Measurements from ENCODE around the gene SOCS7.

The SOCS7 gene

DNA sequence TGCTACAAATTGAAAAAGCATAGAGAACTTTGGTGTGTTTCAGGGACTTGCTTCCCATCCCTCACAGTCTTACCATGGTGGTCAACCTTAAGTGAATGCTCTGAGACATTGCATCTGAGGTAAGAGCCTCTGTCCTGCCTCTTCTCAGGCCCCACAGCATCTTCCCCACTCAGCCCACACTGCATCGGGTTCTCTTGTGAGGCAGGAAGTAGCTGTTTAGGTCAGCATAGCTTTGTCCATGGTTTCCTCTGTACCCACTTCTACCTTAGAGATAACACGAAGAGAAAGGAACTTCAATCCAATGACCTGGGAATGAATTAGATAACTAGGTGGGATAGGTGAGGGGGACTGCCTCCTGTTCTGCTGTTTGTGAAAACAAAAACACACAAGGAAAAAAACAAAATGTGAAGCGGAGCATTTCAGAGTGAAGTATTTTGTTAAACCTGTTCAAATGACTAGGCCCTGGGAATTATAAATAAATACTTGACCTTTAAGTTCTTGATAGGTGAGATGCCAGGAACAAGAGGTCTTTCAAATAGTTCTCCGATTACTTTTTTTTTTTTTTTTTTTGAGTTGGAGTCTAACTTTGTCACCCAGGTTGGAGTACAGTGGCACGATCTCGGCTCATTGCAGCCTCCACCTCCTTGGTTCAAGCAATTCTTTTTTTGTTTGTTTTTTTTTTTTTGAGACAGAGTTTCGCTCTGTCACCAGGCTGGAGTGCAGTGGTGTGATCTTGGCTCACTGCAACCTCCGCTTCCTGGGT lies 17.7 kb downstream of the SOCS7 start:
- no peak for DNase-seq

DNA sequence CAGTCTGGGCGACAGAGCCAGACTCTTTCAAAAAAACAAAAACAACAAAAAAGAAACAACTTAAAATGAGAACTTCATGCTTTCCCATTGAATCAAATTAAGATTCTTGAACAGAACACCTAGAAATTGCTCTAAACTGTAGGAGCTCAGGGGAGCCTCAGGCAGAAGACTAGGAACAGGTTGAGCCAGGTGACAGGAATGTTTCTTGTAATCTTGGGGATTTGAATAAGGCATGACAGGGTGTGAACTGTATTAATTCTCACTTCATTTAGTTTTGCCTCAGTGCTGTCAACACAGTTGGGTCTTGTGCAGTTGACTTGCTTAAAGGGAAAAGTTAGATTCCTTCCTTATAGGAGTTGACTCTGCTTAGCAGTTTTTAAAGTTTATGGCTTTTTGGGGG lies 27.8 kb downstream of the SOCS7 start:
- DNase-seq, result no peak

DNA sequence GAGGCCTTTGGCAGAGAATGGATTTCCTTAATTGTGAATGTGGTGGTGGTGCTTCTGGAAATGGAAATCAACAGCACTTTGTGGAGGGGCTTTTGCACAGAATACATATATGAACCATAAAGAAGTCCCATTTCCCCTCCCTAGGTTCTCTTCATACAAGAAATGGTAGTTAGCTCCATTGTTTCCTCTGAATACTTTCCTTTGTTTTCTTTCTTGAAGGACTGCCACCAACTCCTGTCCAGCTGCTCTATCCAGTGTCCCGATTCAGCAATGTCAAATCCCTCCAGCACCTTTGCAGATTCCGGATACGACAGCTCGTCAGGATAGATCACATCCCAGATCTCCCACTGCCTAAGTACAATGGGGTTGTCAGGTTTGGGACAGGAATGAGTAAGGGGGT lies 43.4 kb downstream of the SOCS7 start:
- DNase-seq, result no peak

DNA sequence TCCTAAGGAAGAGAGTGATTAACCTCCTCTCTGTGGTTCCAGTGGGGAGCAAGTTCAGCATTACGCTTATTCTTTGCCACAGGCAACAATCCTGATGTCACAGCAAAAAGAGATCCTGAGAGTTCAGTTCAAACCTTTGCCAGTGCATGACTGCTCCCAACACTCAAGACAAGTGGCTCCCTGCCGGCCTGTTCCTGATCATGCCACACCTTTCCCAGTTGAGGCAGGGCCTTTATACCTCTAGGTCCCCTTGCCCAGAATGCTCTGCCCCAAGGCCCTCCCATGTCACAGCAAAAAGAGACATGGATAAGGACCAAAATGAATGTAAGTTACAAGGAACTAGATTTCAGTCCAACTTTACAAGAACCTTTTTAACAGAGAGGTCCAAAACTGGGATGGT lies 45.6 kb downstream of the SOCS7 start:
- DNase-seq, result no peak

DNA sequence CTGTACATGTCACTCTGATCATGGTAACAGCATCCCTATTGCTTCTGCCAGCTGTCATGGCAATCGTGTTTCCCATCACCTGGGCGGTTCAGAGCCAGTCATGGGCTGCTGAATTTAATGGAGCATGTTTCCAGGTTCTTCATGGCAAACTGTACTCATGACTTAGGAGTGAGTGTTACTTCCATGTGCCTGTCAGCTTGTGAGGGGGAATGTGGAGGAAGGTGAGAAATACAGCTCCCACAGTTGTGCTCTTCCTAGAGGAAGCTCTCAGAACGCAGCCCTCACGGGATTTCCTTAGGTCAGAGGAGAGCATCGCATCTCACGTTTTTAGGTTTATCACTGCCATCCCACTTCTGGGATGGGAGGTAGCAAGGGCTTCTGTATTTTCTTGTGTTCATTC lies 48.6 kb downstream of the SOCS7 start:
- no peak for DNase-seq

DNA sequence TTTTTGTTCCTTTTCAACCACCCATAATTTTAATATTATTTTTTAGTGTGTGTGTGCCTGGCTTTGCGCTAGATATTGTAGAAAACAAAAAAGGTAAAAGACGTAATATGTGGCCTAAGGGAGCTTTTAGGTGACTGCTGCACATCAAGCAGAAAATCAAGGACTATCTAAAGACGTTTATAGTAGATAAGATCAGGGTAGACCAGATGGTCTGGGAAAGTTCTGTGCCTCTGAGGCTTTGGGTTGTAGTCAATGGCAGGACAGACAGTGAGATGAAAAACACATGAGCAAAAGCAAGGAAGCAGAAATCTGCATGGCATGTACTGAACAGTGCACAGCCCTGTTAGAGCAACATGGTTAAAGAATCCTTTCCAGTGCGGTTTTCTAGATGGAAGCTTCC lies 49.8 kb downstream of the SOCS7 start:
- no peak for DNase-seq

DNA sequence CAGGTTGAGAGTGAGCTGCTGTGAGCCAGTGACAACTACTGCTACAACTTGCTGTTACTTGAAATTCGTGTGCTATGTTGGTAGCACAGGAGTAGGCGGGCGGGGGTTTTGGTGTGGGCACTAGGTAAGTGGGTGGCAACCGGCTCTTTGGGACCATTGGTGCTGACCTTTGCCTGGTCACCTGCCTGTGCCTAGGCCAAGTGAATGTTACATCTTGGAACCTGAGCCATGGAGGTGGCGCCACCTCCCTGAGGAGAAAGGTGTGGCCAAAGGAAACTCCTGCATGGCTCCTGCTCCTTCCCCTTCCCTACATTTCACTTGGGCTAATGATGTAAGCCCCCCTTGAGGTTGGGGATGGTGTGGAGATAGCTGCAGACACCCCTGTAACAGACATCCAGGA lies 51.3 kb downstream of the SOCS7 start:
- no peak for DNase-seq

DNA sequence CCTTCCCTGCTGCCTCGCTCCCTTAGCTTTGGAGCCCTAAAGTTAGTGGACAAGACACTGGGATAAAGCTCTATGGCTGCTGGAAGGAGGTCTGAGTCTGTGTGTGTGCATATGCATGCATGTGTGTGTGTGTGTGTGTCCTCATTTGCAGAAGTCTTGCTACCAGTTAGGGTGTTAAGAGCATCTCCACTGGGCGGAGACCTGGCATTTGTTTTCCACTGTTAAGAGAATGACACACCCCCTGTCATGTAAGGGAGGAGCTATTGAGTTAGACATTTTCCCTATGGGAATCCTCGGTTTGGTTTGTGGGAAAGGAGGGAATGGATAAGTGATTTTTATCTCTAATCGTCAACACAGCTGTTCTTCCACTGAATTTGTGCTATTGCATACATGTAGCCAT lies 51.8 kb downstream of the SOCS7 start:
- peak; percentile 57 for DNase-seq

DNA sequence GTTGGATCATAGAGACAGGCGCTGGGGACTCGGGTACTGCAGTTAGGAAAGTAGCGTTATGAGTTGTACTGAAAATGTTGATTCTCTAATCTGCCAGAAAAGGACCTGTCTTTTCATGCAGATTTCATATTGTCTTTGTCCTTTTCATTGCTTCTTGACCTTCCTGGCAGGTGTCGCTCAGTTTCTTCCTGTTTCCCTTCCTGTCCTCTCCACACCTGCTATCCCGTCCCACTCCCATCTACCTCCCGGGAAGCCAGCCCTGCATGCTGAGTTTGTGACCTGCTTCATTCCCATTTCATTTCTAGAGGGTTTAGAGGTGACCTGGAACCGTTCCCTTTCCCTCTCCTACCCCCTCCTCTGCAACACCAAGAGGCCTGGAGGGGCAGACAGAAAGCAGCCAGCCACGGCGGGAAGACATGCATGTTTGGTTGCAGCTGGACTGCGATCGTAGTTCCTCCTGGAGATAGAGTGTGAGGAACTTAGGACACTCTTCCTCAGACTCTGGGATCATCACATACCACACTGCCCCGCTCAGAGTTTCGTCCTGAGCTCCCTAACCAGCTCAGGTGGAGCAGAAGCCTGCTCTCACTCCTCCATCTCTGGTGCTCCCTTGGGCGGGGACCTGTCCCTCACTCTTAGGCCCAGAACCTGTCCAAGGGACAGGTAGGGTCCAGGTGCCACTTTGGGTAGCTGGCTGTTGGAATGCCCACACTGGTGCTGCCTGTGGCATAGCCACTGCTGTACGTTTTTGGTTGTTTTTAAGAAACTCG lies 52.7 kb downstream of the SOCS7 start:
- DNase-seq, result no peak

DNA sequence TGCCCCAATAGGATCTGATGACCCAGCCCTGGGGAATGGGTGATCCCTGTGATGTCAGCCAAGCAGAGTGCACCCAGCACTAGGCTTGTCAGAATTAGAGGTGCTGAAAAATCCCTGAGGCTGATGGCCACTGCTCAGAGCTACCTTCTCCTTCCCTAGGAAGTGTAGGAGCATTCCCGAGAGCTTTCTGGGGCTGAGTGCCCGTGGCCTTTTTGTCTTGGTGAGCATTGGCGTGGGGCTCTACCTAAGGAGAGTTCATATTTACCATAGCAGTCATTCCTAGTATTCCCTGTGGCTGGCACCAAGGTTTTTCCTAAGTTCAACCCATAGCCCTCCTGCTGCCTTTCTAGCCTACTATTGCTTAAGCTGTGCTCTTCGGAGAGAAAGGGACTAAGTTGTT lies 54.0 kb downstream of the SOCS7 start:
- no peak for DNase-seq

DNA sequence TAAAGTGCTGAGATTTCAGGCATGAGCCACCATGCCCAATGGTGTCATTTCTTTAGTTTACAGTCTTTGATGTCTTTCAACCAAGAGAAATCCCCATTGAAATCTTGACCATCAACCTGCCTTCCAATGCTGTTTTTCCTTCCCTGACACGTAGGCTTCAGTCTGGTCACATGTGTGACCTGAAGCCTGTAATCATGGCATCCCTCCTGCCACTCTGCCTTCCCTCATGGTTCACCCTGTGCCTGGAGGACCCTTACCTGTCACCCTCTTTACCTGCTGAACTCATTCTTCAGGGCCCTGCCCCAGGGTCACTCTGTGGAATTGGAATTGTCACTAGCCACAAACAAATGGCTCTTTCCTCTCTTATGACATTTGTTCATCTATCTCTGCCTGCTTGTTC lies 58.6 kb downstream of the SOCS7 start:
- no peak for DNase-seq

DNA sequence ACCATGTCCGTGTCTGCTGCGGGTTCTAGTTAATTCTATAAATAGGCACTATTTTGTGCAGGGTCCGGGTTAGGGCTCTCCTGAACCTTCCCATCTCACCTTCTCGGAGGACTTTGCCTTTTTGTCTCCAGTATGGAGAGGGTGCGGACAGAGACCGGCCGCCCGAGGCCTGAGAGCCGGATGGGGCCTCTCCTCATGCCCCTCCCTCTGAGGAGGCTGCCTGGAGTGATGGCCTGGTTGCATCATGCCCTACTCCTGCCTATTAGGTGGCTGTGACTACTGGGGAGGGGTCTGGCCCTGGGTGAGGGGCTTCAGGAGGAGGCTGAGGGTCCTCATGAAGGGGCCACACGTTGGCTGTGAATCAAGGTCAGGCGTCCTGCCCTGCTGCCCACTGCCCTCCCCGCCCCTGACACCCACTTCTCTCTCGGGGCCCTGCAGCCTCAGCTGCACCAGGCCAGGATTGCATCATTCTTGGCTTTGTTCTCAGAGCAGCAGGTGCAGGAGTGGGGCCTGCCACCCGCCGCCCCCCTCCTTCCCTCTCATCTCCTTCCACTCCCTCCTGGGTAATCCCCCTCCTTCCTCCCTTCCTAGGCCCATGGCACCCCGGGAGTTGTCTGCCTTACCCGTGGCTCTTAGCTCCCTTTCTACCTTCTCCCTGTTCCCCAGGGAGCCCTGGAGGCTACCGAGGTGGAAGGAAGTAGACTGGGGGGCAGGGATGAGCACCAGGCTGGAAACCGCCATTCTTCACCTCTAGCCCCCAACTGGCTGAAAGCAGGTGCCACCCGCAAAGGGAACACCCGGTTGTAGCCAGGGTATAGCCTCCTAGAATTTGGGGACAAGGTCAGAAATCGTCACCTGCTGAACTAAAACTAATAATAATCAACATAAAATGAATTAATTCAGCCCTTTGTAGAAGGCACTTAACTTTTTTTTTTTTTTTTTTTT lies 63.9 kb downstream of the SOCS7 start:
- DNase-seq, result peak; percentile 73

DNA sequence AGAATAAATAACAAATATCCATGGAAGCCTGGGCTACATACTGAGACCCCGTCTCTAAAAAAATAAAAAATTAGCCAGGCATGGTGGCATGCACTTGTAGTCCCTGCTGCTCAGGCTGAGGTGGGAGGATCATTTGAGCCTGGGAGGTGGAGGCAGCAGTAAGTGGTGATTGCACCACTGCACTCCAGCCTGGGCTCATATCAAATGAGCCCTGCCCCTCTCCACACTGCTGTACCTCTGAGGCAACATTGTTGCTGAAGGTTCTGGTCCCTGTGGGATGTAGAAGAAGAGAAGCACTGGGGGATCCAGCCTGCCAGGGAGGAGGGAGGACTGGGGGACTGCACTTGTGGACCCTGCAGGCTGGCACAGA lies 65.2 kb downstream of the SOCS7 start:
- DNase-seq, result peak; percentile 66

DNA sequence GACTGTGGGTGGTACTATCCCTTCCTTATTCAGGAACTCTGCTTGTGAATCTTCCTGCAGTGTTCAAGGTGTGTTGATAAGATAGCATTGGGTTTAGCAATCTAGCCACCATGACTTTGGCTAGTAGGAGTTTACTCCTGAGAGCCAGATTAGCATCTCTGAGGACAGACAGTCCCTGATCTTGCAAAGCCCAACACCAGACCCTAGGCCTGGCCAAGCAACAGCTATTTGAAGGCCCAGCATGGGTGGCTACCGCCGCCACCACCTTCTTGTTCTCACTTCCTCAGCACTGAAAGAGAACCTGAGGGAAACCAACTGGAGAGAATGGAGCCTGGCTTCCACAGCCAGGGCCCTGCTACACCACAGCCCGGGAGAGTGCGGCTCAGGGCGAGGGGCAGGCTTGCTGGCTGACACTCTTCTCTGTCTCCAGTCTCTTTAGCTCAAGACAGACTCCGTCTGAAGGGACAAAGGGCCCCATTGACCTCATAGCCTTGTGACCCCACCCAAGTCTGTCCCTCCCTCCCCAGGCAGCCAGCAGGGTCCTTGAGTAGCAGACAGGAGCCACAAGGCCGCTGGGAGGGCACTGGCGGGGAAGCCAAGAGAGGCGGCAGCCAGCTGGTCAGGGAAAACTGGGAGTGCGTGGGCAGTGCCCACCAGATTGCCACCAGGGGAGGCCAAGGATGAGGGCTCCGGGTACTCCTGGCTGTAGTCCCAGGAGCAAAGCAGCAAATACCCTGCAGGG lies 65.7 kb downstream of the SOCS7 start:
- peak; percentile 56 for DNase-seq

DNA sequence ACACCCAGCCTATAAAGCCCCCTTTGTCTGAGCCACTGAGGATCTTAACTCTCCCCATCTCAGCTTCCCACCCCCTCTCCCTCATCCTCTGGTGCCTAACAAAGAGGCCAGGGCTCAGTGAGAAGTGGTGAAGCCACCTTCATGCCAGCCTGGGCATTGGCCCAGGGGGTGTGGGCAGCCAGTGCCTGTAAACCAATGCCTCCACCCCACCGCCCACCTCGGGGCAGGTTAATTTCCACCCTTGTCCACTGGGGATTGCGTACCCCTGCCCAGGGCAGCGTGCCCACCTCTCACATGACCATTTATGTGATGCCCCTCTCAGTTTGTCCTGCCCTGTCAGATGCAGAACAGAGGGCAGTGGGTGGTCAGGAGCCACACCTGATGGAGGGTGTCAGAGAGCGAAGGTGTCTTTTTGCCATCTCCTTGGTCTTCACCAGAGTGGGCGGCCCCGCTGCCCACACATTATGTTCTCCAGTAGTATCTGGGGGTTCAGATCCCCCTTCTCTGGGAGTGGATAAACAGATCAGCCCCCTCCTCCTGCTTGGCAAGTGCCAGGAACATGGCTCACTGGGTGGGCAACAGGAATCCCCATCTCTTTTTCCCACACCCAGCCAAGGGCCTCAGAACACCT lies 66.5 kb downstream of the SOCS7 start:
- no peak for DNase-seq

DNA sequence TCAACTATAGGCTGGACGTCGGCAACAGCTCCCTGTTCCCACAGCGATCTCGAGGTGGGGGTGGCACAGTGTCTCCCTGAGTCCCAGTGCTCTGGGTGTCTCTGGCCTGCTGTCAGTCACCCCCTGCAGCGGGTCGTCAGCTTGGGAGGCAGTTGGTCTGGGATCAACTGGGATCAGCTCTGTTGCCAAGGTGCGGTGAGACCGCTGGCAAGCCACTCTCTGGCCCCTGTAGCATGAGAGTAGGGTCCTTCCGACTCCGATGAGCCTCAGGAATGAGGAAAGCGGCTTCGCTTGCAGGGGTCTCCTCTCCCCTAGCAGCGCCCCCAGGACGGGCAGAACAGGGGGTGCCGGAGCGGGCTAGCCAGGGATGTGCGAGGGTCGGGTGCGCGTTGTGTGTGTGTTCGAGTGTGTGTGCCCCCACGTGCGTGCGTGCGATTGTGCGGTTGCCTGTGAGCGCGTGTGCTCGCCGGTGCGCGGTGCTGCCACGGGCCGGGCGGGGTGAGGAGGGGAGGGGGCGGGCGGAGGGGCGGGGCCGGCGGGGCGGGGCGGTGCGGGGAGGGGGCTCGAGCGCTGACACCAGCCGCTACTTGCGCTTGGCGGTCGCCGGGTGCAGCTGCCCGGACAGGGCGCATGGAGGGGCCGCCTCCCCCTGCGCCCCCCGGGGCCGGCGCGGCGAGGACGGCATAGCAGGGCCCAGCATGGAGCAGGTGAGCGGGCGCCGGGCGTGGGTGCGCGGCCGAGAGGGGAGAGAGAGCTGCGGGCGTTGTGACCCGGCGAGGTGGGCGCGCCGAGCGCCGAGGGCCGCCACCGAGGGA lies 67.3 kb downstream of the SOCS7 start:
- DNase-seq, result no peak

DNA sequence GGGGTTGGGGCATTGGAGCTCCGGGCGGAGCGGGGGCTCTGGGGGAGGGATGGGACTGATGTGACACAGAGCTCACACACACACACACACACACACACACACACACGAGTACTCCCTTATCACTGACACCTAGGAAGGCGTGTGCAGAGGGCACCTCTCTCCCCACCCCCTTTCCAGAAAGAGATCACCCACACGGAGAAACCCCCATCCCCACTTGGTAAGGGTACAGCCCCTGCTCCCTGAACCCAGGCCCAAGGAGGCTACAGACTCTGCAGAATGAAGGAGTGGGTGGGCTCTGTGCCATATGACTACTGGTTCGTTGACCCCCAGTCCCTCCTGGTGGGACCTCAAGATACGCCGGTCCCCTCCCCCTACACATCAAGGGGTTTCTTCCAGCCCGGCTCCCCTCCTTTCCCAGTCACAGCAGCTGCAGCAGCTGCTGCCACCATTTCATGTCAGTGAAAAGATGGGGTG lies 67.9 kb downstream of the SOCS7 start:
- no peak for DNase-seq

DNA sequence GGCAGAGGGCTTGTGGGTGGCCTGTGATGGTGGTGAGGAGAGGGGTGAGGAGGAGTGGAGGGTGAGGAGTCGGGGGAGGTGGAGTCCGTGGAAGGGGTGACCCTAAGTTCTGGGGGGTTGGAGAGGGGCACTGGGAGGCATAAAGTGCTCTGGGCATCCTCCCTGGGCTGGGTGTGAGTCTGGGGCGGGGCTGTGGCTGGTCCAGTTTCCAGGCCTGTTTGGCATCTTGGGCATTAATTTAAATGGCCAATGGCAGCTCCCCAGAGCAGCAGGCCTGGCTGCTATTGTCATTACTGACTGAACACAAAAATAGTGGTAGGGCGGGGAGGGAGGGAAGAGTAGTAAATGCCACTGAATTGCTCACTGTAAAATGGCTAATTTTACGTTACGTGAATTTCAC lies 68.9 kb downstream of the SOCS7 start:
- no peak for DNase-seq

DNA sequence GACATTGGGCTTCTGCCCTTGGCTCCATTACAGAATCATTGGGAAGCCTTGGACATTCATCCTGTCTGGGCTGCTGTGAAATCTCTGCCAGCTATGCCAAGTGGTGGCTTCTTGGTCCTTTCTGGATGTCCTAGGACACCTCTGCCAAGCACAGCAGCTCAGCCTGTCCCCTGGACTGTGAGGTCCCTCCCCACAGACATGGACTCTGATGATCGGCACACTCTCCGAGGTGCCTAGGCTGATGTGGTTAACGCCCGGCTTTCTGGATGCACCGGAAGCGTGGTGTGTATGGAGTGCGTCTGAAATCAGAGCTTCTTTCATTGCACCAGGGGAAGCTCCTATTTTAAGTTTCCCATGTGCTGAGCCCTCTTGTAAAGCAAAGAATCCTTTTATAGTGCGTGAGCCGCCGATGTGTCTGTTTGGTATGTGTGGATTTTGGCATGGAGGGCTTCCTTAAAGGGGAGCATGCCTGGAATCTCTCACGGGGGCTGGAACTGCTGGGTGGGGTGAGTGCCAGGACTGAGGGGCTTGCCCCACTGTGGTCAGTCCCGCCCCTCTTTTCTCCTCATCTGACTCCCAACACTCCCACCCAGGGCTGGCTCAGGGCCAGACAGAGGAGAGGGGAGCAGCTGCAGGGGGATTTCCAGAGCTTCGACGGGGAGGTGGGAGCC lies 69.7 kb downstream of the SOCS7 start:
- no peak for DNase-seq
